Ureter (tissue), 1 donor: ENCODE data around the gene GARS1. TPM values are rescaled to one million over a fixed set of nuclear protein-coding genes. Genes with fewer than 3 reads are reported as not detected.

ENCODE experiments used
- DNase-seq: peaks from one replicate; pipeline ENCODE4 v3.0.0-alpha.2; 2020; ENCODE audit warnings: low spot score
- total RNA-seq: library from RNA; stranded (reverse); gene quantifications from one replicate; pipeline ENCODE4 v1.2.4, GENCODE V29; 2023
- donor health status: DM: yes; HTN: yes; CAD: no.

GARS1 gene
- total RNA-seq, 1 donor from 2014 or later: 203 TPM

- DNase-seq: no peak
Measured at GRCh38 chr7:30655096-30655970, 60.7 kb downstream of the GARS1 start.

DNA sequence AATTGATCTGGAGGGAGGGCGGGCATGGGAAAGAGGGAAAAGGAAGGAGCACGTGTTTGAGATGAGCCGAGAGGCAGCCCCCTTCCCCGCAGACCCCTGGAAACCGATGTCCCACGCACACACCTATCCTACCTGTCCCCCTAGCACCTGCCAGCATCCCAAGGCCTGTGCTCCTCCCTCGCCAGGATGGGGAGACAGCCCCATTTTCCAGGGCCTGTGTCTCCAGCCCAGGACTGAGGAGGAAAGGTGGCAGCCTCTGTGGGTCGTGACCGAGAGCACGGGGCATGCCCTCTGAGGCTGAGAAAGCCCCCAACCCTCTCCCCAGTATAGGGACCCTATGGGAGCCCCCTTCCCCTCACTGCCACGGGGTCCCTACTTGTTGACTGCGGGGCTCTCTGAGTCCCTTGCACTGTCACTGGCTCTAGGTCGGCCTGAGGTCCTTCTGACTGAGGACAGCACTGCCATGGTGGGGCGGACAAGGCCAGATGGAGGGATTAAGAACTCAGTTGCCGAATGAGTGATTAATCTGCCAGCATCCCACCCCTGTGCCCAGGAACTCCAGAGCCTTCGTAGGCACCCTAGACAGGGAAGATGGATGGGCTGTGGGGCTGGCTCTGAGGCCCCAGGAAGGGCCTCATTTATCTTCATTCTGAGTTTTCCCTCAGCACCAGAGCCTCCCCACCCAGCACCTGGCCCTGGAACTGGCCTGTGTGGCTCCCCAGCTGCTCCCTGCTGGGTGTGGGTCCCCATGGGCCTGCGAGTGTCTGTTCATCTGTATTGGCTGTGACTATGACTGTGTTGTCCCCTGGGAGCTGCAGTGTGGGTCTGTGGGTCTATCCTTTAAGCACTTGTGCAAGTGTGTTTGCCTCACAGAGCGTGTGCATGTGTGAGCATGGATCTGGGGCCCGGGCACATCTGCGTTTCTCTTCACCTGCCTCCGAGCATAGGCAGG, 61.6 kb downstream of the GARS1 start:
- DNase-seq: no peak

DNA sequence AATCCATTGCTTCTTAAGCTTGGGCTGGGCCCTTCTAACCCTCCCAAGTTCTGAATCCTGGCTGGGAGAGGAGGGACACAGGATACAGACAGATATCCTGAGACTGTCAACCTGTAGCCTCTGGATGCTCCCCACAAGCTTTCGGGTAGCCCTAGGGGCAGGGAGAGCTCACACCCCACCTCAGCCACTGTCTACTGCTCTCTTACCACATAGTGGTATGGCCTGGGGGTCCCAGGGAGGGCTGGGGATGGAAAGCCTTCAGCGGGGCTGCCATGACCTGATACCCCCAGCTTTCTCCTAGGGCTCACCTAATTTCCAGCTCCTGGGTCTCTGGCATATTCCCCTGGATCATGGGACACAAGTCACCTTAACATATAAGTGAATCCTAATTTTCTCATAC, 62.5 kb downstream of the GARS1 start:
- DNase-seq: no peak

GRCh38 chr7:30658479-30659074, 63.9 kb downstream of the GARS1 start:
- no peak for DNase-seq

- no peak for DNase-seq
Measured at GRCh38 chr7:30659312-30659711, 64.6 kb downstream of the GARS1 start.

DNA sequence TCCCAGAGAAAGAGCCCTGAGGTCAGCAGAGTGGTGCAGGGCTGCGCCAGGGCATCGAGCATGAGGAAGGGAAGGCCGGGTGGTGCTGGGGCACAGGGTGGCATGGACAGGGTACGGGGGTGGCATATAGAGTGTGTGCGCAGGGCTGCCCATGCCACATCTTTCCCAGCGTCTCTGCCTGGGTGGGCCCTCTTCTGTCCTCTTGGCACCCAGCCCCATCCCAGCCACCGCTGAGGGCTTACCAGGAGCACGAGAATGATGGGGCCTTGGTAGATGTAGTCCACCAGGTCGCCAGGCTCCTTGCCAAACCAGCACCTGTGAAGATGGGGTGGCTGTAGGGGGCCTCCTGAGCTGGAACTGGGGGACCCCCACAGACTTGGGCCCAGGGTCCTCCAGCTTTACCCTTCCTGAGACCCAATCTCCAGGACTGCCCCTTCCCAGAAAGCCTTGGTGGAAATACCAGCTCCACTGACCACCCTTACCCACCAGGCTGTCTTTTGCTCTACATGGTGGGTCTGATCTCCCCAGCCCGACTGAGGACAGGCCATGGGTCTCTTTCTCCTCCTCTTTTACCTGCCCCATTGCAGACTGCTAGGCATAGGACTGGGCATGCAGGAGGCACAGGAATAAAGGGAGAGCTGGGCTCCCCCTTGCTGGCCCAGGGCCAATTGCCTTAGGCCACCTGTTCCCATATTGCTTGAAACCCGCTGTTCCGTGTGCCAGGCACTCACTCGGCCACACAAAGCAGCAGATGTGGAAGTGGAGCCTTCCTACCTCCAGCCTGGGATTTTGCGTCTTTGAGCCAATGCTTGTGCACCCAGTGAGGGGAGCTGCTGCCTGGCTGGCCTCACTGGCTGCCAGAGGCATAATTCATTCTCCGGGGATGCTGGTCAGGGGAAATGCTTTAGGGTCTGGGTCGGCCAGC, 65.9 kb downstream of the GARS1 start:
- no peak for DNase-seq

GRCh38 chr7:30661926-30662325, 67.2 kb downstream of the GARS1 start:
- no peak for DNase-seq

DNA sequence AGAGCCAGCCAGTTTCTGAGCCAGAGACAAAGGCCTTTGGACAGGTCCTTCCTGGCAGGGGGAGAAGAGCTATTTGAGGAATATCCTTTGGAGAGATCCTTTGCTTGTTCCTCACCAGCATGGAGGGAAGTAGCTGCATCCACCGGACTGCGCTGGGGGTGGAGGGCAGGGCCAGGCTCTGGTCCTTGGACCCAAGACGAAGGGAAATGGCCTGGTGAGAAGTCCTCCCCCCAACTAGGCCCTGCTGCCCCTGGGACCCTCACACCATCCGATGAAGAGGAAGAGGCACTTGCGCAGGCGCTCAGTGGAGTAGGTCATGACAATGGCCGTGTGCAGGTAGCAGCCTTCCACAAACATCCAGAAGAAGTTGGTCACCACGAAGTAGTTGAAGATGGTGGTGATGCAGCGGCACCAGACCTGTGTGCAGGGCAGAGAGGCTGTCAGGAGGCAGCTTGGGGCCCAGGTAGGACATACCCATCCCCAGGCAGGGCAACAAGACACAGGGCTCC, 67.8 kb downstream of the GARS1 start:
- DNase-seq: no peak

DNA sequence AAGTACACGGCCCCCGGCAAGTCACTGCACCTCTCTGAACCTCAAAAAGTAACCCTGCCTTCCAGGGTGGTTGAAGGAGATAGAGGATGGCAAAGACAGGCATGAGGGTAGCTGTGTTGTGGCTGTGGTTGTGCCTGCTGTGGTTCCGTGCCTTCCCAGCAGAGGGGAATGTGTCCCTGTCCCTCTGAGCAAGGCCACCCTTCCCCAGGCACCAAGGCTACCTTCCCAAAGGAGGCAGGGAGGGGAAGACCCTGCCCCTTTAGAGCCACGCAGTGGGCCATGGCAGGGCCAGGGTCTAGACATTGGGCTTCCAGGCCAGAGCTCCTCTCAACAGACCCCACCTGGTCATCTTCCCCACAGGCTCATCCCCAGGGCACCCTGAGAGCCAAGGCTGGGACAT, 68.7 kb downstream of the GARS1 start:
- no peak for DNase-seq

GRCh38 chr7:30664184-30664885, 69.7 kb downstream of the GARS1 start:
- no peak for DNase-seq

DNA sequence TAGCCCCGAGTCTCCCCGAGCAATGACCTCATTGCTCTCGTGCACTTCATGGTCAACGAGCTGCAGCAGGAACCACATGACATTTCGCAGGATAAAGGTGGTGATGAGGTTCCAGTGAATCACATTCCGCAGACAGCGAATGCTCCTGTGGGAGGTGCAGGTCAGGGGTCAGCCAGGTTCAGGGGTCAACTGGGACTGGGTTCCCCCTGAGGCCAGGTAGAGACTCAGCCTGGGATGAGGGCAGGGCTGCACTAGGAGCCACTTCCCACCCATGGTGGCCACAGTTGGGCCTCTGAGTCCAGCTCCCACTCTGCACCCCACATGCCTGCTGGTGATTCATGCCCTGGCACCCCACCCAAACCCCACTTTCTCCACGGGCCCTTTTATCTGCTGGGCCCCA, 70.4 kb downstream of the GARS1 start:
- no peak for DNase-seq

- DNase-seq: no peak
Measured at GRCh38 chr7:30665449-30665848, 70.8 kb downstream of the GARS1 start.

GRCh38 chr7:30667172-30667571, 72.5 kb downstream of the GARS1 start:
- DNase-seq: no peak

DNA sequence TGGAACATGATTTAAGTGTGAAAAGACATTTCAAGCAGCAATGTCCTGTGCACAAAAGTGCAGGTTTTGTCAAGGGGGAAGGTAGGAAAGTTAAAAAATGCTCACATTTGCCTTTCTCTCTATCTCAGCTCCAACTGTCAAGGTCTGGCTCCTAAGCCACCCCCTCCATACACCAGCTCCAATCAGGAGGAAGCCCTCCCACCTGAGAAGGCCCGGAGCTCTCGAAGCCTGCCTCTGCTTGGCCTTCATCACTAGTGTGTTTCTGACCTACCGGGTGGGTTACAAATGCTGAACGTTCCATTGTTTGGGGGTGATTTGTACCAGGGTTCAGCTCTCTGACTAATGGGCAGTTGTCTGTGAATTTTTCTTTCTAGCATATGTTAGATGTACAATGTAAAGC, 73.4 kb downstream of the GARS1 start:
- DNase-seq: no peak

- no peak for DNase-seq
Measured at GRCh38 chr7:30671793-30672465, 77.3 kb downstream of the GARS1 start.

DNA sequence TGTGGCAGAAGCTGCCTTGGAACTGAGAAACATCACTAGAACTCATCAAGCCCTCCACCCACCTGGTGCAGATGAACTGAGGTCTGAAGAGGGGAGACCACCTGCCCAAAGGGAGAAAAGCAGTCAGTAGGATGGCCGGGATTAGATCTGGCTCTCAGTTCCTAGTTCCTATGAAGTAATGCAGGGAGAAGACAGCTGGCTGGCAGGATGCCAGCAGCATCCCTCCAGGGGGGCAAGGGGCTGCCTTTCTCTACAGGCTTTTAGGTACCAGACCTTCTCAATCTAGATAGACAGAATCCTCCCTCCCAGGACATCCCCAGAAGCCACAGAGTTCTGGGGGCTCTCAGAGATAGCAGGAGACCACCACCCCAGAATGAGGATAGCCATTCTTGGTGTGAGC, 79.7 kb downstream of the GARS1 start:
- DNase-seq: no peak

GRCh38 chr7:30674876-30675275, 80.2 kb downstream of the GARS1 start:
- DNase-seq: no peak

DNA sequence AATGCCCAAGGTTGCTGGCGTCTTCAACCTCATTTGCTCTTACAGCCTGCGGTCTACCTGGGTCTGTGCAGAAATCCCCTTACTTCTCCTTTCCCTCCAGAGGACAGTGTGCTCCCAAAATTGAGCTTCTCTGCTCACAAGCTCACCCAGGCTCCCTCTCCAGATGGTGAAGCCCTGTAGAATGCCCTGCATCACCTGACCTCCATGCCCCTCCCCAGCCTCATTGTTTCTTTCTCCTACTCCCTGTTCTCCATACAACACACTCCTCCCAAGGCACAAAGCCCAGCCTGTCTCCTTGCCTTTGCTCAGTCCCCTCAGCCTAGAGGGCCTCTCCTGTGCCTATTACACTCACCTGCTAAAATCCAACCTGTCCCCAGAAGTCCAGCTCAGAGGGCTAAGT, 84.1 kb downstream of the GARS1 start:
- DNase-seq: no peak

DNA sequence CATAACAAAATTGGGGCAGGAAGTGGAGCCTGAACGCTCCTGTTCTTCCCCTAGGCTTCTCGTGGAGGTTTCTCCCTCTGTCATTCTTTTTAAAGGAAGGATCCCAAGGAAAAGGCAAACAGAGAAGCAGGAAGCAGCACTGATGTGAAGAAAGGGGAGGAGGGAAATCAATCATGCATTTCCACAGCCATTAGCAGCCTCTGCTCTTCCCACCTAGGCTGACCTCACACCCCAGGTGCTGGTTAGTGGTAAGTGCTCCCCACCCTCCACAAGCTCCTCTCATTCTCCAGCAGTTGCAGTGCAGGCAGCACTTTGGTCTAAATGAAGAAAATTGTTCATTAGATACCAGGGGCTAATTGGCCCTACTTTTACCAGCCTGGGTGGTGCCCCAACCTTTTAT, 85.0 kb downstream of the GARS1 start:
- no peak for DNase-seq

DNA sequence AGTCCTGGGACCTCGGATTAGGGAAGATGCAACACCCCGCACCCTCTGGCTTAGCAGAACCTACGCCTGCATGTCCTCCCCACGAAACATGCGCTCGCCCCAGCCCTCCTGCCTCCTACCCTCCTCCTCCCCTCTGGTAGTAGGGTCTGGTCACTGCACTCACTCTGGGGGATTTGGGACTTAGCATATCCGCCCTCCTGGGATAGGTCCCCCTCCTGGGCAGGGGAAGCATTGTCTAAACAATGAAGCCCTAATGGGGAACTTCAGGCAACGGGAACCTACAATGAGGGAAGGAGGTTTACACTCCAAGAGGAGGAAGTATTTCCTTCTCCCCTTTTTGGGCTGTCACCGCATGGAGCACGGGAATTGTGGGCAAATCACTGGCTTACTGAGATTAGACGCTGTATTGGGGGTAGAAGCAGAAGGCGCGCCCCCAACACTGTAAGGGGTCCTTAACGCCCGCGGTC, 86.7 kb downstream of the GARS1 start:
- DNase-seq: no peak
